Measurements from ENCODE around the gene ENTPD3. TPM values are rescaled to one million over a fixed set of nuclear protein-coding genes. Genes with fewer than 3 reads are reported as not detected.

The ENTPD3 gene
- 0.04 to 0.06 TPM (median 0.05 TPM) in 3 of 5 replicates, not detected in the others for total RNA-seq (2022; extraction: Qiagen RNA extraction)

GRCh38 chr3:40387001-40387894, at the start of gene ENTPD3:
Gene ENTPD3, plus strand, starts transcription at chr3:40387184. Its CDS starts 874 bp downstream, at chr3:40388058.

GRCh38 chr3:40456940-40457823, 70.2 kb downstream of the ENTPD3 start, which contains the start of gene RPL14:
Gene RPL14, plus strand, starts transcription at chr3:40457339. Its CDS starts 133 bp downstream, at chr3:40457472.

GRCh38 chr3:40476478-40477470, 89.8 kb downstream of the ENTPD3 start, which contains the start of gene ZNF619:
Gene ZNF619, plus strand, starts transcription at chr3:40477122. Its CDS starts 858 bp downstream, at chr3:40477980.

Other genes starting within 250 kb of the ENTPD3 start
- gene EIF1B, start 77.5 kb upstream of the ENTPD3 start, total RNA-seq (2022; extraction: Qiagen RNA extraction): 51.8 to 67.0 TPM (median 58.0 TPM) in 5 replicates
- 712 to 782 TPM (median 751 TPM) in 5 replicates for gene RPL14, start 70.2 kb downstream of the ENTPD3 start, total RNA-seq (2022; extraction: Qiagen RNA extraction)
- 1.3 to 1.9 TPM (median 1.7 TPM) in 5 replicates for gene ZNF619, start 89.9 kb downstream of the ENTPD3 start, total RNA-seq (2022; extraction: Qiagen RNA extraction)
- gene ZNF620, start 118.9 kb downstream of the ENTPD3 start, total RNA-seq (2022; extraction: Qiagen RNA extraction): 1.1 to 1.9 TPM (median 1.6 TPM) in 5 replicates
- 5.5 to 7.6 TPM (median 6.6 TPM) in 5 replicates for gene ZNF621, start 137.8 kb downstream of the ENTPD3 start, total RNA-seq (2022; extraction: Qiagen RNA extraction)

All from A549 treated with CORT108297 at 1 μM for 4 hours (cell line).